ENCODE measurements around the gene LARP6.
"Not testable (repeated sequence)": the region's sequence is repeated elsewhere in the genome, so short reads cannot be mapped to it uniquely, and the experiment has no call there.

The LARP6 gene

GRCh38 chr15:70829371-70830166, 24.4 kb downstream of the LARP6 start:
- DNase-seq, result no peak

DNA sequence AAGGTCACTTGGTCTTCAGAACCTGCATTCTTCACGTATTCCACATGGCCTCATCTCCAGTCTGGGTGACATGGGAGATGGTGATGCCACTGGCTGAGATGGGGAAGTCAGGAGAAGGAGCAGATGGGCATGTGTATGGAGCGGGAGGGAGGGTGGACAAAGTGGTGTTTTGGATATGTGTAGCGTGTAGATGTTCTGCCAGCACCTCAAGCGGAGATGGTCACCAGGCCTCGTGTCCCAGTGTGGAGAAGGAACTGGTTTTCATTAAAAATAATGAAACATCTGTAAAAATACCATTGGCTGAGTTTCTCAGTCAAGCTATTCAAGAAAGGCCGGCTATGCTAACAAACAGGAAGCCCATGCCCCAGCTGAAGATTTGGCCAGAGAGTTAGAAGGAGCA, 26.2 kb downstream of the LARP6 start:
- DNase-seq, result no peak

DNA sequence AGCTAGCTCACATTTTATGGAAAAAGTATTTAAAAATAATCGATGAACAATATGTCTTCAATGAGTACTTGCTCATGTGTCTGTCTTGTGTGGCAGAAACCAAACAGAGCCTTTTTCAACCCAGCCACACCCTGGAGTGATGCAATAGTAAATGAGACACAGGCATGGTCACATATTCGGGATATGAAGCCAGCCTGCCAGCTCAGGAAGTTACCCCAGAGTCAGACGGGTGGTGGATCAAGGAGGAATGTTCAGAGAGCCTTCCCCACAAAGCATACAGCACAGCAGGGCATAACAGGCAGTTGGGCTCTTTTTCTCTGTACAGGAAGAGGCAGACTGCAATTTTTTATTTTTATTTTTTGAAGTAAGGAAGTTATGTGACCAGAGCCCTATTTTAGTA, 27.3 kb downstream of the LARP6 start:
- DNase-seq, result no peak

- no peak for DNase-seq
Measured at GRCh38 chr15:70825841-70826240, 28.1 kb downstream of the LARP6 start.

GRCh38 chr15:70823196-70823595, 30.8 kb downstream of the LARP6 start:
- DNase-seq, result no peak

DNA sequence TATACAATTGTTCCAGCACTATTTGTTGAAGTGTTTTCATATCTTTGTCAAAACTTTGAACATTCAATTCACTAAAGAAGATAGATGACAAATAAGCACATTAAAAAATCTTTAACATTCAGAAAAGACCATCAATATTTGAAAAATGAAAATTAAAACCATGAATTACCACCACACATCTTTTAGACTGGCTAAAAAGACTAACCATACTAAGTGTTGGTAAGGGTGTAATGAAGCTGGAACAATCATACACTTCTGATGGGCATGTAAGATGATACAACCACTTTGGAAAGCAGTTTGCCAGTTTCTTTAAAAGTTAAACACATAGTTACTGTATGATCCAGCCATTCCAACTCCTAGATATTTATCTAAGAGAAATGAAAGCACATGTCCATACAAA, 33.7 kb downstream of the LARP6 start:
- DNase-seq, result no peak

DNA sequence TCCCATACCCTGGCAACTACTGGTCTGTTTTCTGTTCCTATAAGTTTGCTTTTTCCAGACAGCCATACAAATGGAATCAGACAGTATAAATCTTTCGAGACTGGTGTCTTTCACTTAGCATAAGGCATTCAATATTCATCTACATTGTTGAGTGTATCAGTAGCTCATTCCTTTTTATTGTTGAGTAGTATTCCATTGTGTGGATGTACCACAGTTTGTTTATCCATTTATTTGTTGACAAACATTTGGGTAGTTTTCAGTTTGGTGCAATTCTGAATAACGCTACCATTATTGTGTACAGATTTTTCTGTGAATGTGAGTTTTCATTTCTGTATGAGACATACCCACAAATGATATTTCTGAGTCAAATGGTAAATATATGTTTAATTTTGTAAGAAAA, 35.4 kb downstream of the LARP6 start:
- no peak for DNase-seq

GRCh38 chr15:70817266-70817665, 36.7 kb downstream of the LARP6 start:
- DNase-seq, result no peak

DNA sequence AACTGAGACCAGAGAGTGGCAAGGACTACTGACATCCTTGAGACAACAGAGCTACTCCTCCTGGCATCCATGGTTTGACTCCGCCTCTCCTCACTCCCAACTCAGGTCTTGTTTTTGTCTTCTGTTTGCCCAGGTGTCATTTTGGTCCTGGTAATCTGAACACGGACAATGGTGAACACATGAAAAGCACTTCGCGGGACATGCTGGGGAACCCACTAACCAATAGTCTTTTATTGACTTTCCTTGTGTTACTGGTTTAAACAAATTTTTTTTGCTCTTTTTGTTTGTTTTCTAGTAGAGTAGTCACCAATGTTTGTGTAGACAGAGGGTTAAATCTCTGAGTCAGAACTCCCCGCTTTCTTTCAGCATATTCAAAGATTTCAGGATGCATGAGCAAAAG, 38.4 kb downstream of the LARP6 start:
- peak; percentile 28 to 31 for DNase-seq

GRCh38 chr15:70815011-70815410, 38.9 kb downstream of the LARP6 start:
- DNase-seq, result not testable (repeated sequence)

GRCh38 chr15:70812827-70813364, 41.1 kb downstream of the LARP6 start:
- no peak for DNase-seq

DNA sequence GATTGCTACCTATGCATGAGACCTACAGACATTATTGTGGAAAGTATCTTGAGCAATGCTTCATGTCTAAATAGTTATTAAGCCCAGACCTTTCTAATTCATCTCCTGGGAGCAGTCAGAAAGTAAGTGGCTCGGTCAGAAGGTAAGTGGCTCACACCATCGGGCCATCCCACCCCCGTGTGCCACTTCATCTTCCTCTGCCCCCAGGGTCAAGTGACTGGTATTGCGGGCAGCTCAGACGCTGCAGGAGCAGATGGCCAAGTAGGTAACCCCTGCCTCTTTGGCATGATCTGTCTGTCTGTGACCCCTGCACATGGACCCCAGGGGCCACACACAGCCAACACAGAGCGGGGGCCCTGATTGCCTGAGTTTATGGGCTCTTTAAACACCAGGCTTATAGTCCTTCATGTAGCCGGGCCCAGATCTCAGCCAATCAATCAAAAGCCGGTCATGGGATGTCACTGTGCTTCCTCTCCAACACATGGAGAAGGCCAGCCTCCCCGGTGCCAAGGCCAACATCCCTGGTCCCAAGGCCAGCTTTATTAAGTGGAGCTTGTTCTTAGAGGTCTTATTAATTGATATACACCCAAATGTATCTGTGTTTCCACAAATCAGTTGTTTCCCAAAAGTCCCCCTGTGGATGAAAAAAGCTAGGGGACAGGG, 42.9 kb downstream of the LARP6 start:
- DNase-seq, result no peak

DNA sequence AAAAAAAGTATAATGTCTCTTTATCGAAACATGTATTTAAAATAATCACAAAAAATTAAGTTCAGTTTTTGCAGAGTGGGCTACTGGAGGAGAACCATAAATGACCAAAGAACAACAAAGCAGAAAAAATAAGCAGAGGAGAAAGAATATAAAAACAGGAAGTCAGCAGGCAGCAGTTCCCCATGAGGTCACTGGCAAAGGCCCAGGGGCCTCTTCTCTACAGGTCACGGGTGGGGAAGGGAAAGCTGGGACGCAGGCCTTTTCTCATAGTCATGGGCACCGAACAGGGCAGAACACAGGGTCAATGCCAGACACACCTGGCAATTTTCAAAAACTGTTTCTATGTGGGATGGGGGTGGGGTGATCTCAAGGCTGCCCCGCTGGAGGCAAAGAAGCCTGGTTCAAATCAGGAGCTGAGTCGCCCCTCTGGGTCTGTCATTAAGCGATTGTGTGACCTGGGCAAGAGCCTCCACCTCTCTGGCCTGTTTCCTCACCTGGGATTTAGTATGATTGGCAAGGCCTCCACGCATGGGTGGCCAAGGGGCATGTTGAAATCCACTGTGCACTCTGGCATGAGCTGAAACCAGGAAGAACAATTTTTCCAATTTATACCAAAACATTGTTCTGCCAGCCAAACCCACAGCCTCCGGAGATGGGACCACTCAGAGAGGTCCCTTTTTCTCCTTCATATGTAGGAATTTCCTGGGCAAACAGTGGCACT, 46.8 kb downstream of the LARP6 start:
- no peak for DNase-seq

- DNase-seq, result not testable (repeated sequence)
Measured at GRCh38 chr15:70804388-70804787, 49.6 kb downstream of the LARP6 start.

GRCh38 chr15:70802629-70803028, 51.3 kb downstream of the LARP6 start:
- no peak for DNase-seq

DNA sequence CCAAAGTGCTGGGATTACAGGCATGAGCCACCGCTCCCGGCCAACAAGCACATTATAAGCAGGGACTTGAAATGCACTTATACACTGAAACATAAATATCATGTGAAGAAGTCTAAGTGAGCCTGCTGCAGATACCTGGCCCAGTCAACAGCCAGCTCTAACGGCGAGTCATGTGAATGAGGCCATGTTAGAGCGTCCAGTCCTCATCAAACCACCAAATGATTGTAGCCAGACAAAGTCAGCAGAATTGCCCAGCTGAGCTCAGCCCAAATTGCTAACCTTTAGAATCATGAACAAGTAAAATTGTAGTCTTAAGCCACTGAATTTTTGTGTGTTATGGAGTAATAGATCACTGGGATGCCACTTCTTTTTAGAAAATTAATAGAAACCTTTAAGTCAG, 52.8 kb downstream of the LARP6 start:
- no peak for DNase-seq

GRCh38 chr15:70799667-70800450, 54.1 kb downstream of the LARP6 start:
- DNase-seq, result no peak

DNA sequence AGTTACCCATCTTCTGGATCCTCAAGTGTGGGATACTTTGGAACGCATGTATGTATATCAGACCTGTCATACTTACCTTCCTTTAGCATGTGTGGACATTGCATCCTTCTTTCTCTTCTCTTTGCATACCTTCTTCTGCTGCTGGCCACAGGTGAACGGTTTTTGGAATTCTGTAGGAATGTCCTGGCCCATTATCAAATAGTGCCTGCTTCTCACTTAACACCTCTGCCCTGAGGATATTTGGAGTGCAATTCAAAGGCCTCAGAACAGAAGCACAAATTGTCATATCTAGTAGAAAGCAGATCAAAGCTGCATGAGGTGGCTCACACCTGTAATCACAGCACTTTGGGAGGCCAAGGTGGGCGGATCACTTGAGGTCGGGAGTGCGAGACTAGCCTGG, 56.5 kb downstream of the LARP6 start:
- no peak for DNase-seq

DNA sequence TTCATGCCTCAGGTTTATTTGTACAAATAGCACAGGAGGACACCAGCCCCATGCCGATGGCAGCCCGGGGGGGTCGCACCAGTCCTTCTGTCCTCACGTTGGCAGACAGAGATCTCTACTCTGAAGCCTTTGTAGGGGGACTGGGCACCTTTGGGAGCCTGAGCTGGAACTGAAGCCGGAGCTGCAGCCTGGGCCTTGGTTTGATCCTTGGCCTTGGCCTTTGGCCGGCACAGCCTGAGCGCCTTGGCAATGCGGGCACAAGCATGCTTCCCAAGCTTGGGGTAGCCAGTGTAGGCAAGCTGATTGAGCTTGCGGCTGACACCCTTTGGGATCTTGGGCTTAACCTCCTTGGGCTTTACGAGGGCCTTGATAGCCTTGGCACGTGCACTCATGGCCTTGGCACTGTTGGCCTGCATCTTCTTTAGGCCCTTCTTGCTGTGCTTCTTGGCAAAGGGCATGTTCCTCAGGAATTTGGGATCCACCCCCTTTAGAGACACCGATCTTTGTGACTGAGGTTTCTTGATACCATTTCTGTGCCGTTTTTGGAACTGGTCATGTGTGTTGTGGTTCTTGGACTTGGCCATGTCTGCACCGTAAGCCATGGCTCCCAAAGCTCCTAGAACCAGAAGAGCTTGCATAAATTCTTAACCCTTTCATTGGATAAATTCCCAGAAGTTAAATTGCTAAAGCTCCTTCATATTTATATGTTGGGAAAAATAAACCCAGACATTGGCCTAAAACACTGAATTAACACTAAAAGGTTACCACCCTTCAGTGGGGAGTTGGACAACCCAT, 57.2 kb downstream of the LARP6 start:
- DNase-seq, result no peak

DNA sequence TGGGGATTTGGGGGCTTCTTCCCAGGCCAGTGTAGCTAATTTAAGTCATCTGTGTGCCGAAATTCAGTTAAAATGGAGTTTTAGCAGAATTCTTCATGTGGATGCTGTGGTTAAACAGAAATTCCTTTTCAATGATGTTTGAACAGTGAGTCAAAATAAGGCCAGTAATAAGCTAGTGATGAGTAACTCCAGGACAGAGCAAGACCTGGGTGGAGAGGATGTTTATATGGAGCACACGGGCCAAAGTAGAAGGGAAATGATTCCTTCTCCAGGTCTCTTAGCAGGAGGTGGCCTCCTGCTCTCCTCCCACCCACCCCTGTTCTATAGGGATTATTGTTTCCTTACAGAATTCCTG, 58.7 kb downstream of the LARP6 start:
- no peak for DNase-seq

DNA sequence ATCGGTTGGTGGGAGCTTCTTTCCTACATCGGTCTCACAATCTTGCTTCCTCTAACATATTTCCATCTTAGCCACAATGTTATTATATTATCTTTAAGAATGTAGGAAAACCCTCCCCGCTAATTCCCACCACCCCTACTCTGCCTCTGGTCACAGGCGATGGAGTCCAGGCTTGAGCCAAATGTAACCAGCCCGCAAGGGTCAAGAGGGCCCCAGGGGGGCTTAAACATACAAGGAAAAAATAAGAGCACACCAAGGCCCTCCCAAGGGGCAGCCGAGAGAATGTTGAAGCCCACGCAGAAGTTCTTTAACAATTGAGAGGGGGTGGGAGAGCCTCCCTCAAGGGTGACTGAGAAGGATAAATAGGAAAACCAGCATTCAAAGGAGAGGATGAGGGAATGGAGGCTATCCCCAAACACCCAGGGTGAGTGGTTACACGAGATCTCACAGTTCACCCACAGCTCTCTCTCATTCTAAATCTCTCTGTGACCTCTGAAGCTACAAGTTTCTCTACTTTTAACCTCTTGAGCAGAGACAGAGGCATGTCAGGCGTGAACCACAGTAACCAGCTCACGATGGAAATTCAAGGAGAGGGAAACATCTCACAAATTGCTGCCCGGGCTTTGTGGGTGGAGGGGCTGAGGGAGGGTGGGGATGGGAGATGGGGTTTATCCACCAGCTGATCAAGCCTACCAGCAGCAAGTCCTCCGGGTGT, 59.2 kb downstream of the LARP6 start:
- no peak for DNase-seq
